ENCODE results near the gene NOTO.

NOTO gene

DNA sequence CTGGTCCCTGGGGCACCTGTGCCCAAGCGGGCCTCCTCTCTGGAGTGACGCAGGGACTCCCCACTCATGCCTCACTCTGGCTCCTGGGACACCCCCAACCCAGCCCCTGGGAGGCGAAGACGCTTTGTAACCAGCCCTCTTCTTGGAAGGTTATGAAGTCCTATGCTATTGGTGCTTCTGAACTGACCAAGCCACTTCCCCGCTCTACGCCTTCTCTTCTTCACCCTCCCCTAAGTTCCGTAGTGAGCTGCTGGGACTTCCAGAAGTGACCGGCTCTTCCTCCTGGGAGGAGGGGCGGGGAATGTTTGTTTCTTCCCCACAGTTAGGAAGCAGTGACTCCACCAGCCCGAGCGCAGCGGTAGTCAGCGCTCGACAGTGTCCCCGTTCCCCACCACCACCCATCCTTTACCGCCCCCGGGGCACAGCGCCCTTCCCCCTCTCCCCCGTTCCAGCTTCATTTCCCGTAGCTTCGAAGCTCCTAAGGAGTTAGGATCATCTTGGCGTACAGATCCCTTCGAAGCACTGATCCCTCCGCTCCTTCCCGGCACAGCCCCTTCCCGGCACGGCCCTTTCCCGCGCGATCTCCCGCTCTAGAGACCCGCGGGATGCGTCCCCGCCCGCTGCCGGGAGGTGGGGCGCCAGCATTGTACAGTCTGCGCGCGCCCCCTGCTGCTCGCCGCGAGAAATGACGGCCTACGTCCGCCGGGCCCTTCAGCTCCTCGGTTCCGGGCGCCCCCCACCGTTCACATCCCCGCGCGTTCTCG is 25.3 kb upstream of the NOTO start (continued):
- TF ChIP-seq, protein P1, sequence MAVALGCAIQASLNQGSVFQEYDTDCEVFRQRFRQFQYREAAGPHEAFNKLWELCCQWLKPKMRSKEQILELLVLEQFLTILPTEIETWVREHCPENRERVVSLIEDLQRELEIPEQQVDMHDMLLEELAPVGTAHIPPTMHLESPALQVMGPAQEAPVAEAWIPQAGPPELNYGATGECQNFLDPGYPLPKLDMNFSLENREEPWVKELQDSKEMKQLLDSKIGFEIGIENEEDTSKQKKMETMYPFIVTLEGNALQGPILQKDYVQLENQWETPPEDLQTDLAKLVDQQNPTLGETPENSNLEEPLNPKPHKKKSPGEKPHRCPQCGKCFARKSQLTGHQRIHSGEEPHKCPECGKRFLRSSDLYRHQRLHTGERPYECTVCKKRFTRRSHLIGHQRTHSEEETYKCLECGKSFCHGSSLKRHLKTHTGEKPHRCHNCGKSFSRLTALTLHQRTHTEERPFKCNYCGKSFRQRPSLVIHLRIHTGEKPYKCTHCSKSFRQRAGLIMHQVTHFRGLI (tag by site-specific recombination; IDR thresholded peaks at IDR 0.05), result peak; percentile 49; the same call in 1 of the 2 replicates
- TF ChIP-seq, protein P2, sequence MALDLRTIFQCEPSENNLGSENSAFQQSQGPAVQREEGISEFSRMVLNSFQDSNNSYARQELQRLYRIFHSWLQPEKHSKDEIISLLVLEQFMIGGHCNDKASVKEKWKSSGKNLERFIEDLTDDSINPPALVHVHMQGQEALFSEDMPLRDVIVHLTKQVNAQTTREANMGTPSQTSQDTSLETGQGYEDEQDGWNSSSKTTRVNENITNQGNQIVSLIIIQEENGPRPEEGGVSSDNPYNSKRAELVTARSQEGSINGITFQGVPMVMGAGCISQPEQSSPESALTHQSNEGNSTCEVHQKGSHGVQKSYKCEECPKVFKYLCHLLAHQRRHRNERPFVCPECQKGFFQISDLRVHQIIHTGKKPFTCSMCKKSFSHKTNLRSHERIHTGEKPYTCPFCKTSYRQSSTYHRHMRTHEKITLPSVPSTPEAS (tag by site-specific recombination; IDR thresholded peaks at IDR 0.05), result 0 out of 2 replicates have a peak, but pooled peaks have one; percentile 33
- no peak for TF ChIP-seq HOXA7 (CRISPR knock-in tag; IDR thresholded peaks at IDR 0.05; ENCODE audit: borderline replicate concordance)
- peak; percentile 77 for TF ChIP-seq ZIC2 (tag by site-specific recombination; IDR thresholded peaks at IDR 0.05)
- no peak for TF ChIP-seq ZNF404 (tag by site-specific recombination; IDR thresholded peaks at IDR 0.05)
- TF ChIP-seq, protein P3, sequence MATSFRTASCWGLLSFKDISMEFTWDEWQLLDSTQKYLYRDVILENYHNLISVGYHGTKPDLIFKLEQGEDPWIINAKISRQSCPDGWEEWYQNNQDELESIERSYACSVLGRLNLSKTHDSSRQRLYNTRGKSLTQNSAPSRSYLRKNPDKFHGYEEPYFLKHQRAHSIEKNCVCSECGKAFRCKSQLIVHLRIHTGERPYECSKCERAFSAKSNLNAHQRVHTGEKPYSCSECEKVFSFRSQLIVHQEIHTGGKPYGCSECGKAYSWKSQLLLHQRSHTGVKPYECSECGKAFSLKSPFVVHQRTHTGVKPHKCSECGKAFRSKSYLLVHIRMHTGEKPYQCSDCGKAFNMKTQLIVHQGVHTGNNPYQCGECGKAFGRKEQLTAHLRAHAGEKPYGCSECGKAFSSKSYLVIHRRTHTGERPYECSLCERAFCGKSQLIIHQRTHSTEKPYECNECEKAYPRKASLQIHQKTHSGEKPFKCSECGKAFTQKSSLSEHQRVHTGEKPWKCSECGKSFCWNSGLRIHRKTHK (tag by site-specific recombination; IDR thresholded peaks at IDR 0.05), result no peak
- peak; percentile 93 for TF ChIP-seq IKZF3 (tag by site-specific recombination; IDR thresholded peaks at IDR 0.05)
- no peak for TF ChIP-seq ZNF433 (tag by site-specific recombination; IDR thresholded peaks at IDR 0.05; ENCODE audit: low read depth)
- peak; percentile 43; the same call in 1 of the 2 replicates for TF ChIP-seq ZBTB20 (tag by site-specific recombination; IDR thresholded peaks at IDR 0.05)
- TF ChIP-seq KLF8 (tag by site-specific recombination; IDR thresholded peaks at IDR 0.05), result peak; percentile 87
- peak; percentile 66 for TF ChIP-seq KLF1 (tag by site-specific recombination; IDR thresholded peaks at IDR 0.05)
- TF ChIP-seq ZNF677 (tag by site-specific recombination; IDR thresholded peaks at IDR 0.05), result no peak
- TF ChIP-seq GLIS2 (tag by site-specific recombination; IDR thresholded peaks at IDR 0.05), result peak; percentile 56
- TF ChIP-seq ZXDB (tag by site-specific recombination; IDR thresholded peaks at IDR 0.05), result peak; percentile 79; the same call in 1 of the 2 replicates
- no peak for TF ChIP-seq ZNF521 (tag by site-specific recombination; IDR thresholded peaks at IDR 0.05)
- TF ChIP-seq ZNF274 (IDR thresholded peaks at IDR 0.05; ENCODE audit: low read length), result no peak
- no peak for TF ChIP-seq ZNF274 (tag by site-specific recombination; IDR thresholded peaks at IDR 0.05; ENCODE audit: borderline replicate concordance)
- TF ChIP-seq ZNF843 (tag by site-specific recombination; IDR thresholded peaks at IDR 0.05), result peak; percentile 68; the same call in 1 of the 2 replicates
- peak; percentile 74 for TF ChIP-seq ZFP37 (tag by site-specific recombination; IDR thresholded peaks at IDR 0.05)
- TF ChIP-seq ZNF121 (tag by site-specific recombination; IDR thresholded peaks at IDR 0.05), result 0 out of 2 replicates have a peak, but pooled peaks have one; percentile 33
- TF ChIP-seq ZNF76 (tag by site-specific recombination; IDR thresholded peaks at IDR 0.05; ENCODE audit: borderline replicate concordance, low read depth), result peak; percentile 74; the same call in 1 of the 2 replicates
- TF ChIP-seq, protein P4, sequence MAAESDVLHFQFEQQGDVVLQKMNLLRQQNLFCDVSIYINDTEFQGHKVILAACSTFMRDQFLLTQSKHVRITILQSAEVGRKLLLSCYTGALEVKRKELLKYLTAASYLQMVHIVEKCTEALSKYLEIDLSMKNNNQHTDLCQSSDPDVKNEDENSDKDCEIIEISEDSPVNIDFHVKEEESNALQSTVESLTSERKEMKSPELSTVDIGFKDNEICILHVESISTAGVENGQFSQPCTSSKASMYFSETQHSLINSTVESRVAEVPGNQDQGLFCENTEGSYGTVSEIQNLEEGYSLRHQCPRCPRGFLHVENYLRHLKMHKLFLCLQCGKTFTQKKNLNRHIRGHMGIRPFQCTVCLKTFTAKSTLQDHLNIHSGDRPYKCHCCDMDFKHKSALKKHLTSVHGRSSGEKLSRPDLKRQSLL (tag by site-specific recombination; IDR thresholded peaks at IDR 0.05), result 0 out of 2 replicates have a peak, but pooled peaks have one; percentile 18
- 0 out of 2 replicates have a peak, but pooled peaks have one; percentile 78 for TF ChIP-seq ZBTB7A (tag by site-specific recombination; IDR thresholded peaks at IDR 0.05; ENCODE audit: low read depth)
- TF ChIP-seq SP7 (tag by site-specific recombination; IDR thresholded peaks at IDR 0.05), result peak; percentile 72
- TF ChIP-seq, protein P5, sequence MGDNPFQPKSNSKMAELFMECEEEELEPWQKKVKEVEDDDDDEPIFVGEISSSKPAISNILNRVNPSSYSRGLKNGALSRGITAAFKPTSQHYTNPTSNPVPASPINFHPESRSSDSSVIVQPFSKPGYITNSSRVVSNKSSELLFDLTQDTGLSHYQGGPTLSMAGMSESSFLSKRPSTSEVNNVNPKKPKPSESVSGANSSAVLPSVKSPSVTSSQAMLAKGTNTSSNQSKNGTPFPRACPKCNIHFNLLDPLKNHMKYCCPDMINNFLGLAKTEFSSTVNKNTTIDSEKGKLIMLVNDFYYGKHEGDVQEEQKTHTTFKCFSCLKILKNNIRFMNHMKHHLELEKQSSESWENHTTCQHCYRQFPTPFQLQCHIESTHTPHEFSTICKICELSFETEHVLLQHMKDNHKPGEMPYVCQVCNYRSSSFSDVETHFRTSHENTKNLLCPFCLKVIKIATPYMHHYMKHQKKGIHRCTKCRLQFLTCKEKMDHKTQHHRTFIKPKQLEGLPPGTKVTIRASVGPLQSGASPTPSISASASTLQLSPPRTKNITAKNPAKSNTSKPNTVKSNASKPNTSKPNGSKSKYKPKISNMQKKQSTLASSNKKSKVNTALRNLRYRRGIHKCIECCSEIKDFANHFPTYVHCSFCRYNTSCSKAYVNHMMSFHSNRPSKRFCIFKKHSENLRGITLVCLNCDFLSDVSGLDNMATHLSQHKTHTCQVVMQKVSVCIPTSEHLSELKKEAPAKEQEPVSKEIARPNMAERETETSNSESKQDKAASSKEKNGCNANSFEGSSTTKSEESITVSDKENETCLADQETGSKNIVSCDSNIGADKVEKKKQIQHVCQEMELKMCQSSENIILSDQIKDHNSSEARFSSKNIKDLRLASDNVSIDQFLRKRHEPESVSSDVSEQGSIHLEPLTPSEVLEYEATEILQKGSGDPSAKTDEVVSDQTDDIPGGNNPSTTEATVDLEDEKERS (tag by site-specific recombination; IDR thresholded peaks at IDR 0.05), result no peak
- peak; percentile 87 for TF ChIP-seq ZNF654 (tag by site-specific recombination; IDR thresholded peaks at IDR 0.05; ENCODE audit: low read depth)
- TF ChIP-seq GFI1B (tag by site-specific recombination; IDR thresholded peaks at IDR 0.05), result no peak
- peak; percentile 63; the same call in 1 of the 2 replicates for TF ChIP-seq ZNF610 (tag by site-specific recombination; IDR thresholded peaks at IDR 0.05; ENCODE audit: borderline replicate concordance)
- TF ChIP-seq SALL2 (tag by site-specific recombination; IDR thresholded peaks at IDR 0.05; ENCODE audit: borderline replicate concordance), result no peak

Measured in HEK293 (cell line).